Adipocyte (in vitro differentiated cells): ENCODE data around the gene MRPL44.
A peak's percentile ranks its signal among the peaks of the same experiment; 100 is the strongest.

Source experiments
- DNase-seq: peaks from one replicate; pipeline ENCODE4 v3.0.0-alpha.2; 2015; ENCODE audit warnings: low read depth
- H3K27me3 ChIP-seq: replicated peaks from 2 replicates; pipeline ENCODE4 v1.7.0; 2013; ENCODE audit warnings: mild to moderate bottlenecking, low read length, moderate library complexity; ENCODE audit not compliant: control insufficient read depth, insufficient read depth
- H3K36me3 ChIP-seq: 2 replicates; pipeline ENCODE4 v1.7.0; 2013; ENCODE audit warnings: low read length, mild to moderate bottlenecking, moderate library complexity; ENCODE audit not compliant: control insufficient read depth, insufficient read depth, severe bottlenecking
- H3K4me1 ChIP-seq: 2 replicates; pipeline ENCODE4 v1.7.0; 2013; ENCODE audit warnings: mild to moderate bottlenecking, low read length, moderate library complexity; ENCODE audit not compliant: control insufficient read depth, insufficient read depth
- H3K4me3 ChIP-seq: 2 replicates; pipeline ENCODE4 v1.7.0; 2013; ENCODE audit warnings: mild to moderate bottlenecking, low read length, moderate library complexity
- H3K9ac ChIP-seq: 2 replicates; pipeline ENCODE4 v1.7.0; 2013; ENCODE audit warnings: mild to moderate bottlenecking, low read length, moderate library complexity
- H3K9me3 ChIP-seq: 2 replicates; pipeline ENCODE4 v1.7.0; 2013; ENCODE audit warnings: mild to moderate bottlenecking, low read length, moderate library complexity; ENCODE audit not compliant: control insufficient read depth

MRPL44 gene

DNA sequence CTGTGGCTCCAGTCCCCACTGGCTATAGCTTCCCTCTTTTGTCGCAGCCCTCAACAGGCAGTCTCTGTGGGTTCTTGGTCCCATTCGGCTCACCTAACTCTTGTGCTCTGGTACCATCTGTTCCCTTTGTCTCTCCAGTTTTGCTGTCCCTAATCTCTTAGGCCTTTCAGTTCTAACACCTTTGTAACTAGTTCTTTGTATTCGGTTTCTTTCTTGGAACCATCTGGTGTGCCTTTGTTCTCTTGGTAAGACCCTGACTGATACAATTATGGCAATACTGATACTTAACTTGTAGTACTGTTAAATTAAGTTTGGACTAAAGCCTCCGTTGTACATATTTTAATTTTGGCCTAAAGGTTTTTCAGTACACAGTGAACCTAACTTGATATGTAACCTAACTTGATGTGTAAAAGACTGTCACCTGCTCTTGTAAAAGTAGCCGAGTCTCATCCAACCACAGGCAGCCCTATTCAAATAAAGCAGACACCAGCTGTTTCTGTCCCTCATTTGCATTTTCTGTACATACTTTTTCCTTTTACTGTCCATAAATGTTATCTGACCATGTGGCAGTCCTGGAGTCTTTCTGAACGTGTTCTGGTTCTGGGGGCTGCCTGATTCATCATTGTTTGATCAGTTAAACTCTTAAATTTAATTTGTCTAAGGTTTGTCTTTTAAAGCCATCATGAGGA is 4.8 kb upstream of the MRPL44 start:
- peaks cover 21% of the 10 kb centered on the region for H3K4me1 ChIP-seq

DNA sequence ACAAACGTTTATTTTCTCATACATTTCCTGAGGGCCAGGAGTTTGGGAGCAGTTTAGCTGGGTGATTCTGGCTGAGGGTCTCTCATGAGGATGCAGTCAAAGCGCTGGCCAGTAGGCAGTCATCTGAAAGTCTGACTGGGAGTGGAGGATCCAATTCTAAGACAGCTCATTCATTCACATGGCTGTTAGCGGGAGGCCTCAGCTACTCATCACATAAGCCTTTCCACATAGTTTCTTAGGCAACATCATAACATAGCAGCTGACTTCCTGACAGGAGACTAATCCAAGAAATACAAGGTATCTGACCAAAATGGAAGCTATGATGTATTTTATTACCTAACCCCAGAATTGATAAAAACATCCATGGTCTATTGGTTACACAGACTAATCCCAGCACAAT is 2.9 kb upstream of the MRPL44 start:
- Histone ChIP-seq H3K36me3 (no peaks in the 10 kb centered on the region), H3K27me3 (no peaks in the 10 kb centered on the region), H3K9me3 (no peaks in the 10 kb centered on the region), H3K4me3 (peak overlapping the region; percentile 17), H3K9ac (peak overlapping the region; percentile 33), H3K4me1 (peaks cover 36% of the 10 kb centered on the region)
- peak; percentile 39 for DNase-seq

More for the DNA sequence above, 4.8 kb upstream of the MRPL44 start:
- no peaks in the 10 kb centered on the region for H3K27me3 ChIP-seq
- no peaks in the 10 kb centered on the region for H3K36me3 ChIP-seq
- no peaks in the 10 kb centered on the region for H3K9me3 ChIP-seq
- no peak overlapping the region for H3K9ac ChIP-seq
- no peak overlapping the region for H3K4me3 ChIP-seq
- DNase-seq, result no peak

DNA sequence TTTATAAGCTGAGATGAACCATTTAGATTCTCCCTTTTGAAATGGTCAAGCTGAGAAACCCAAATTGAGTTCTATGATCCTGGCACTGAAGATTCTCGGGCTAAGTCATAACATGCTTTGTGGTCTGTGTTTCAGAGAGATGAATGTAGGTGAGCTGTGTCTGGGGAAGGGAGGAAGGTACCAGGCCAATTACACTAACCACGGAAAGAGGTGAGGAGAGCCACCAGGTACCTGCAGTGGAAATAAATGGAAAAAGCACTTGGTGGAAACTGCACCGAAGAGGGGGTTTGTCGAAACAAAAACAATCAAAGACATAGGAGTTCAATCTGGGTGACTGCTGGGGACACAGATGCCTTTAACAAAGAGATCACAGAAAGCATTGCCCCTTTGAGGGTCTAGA is 963 bp upstream of the MRPL44 start:
- no peak for DNase-seq
- Histone ChIP-seq H3K9ac (peak overlapping the region; percentile 97), H3K27me3 (no peaks in the 10 kb centered on the region), H3K4me3 (peak overlapping the region; percentile 93), H3K4me1 (peaks cover 55% of the 10 kb centered on the region), H3K36me3 (peaks cover 11% of the 10 kb centered on the region), H3K9me3 (no peaks in the 10 kb centered on the region)

DNA sequence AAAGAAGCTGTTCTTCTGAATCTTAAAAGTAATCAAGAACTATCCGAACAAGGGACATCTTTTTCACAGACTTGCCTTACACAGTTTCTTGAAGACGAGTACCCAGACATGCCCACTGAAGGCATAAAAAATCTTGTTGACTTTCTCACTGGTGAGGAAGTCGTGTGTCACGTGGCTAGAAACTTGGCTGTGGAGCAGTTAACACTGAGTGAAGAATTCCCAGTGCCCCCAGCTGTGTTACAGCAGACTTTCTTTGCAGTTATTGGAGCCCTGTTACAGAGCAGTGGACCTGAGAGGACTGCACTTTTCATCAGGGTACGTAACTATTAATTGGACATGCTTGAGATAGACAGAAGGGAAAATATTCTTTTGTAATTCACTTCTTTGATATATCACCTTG is 2.4 kb downstream of the MRPL44 start:
- Histone ChIP-seq H3K4me1 (peaks cover 47% of the 10 kb centered on the region), H3K9me3 (no peaks in the 10 kb centered on the region), H3K4me3 (peak overlapping the region; percentile 93), H3K36me3 (peaks cover 30% of the 10 kb centered on the region), H3K9ac (peak overlapping the region; percentile 97), H3K27me3 (no peaks in the 10 kb centered on the region)
- DNase-seq, result no peak

DNA sequence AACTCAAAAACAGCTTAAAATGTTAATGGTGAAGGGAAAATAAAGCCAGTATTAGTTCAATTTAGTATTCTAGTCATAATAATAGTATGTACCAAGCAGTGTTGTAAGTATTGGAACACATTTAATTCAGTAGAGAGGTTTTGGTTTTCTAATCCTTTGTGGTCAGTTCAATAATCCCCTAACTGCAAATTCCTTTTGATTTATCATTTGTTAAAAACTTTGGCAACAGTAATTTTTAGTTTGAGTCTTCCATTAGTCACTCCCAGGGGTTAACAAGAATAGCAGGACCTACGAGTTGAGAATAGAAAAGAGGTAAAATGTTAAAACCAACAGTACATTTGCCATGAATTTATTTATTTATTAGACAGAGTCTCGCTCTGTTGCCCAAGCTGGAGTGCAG is 10.7 kb downstream of the MRPL44 start:
- H3K27me3 ChIP-seq, result no peaks in the 10 kb centered on the region
- no peaks in the 10 kb centered on the region for H3K9me3 ChIP-seq
- peaks cover 31% of the 10 kb centered on the region for H3K4me1 ChIP-seq
- peaks cover 35% of the 10 kb centered on the region for H3K36me3 ChIP-seq
- DNase-seq, result no peak
- H3K4me3 ChIP-seq, result no peak overlapping the region
- H3K9ac ChIP-seq, result no peak overlapping the region

DNA sequence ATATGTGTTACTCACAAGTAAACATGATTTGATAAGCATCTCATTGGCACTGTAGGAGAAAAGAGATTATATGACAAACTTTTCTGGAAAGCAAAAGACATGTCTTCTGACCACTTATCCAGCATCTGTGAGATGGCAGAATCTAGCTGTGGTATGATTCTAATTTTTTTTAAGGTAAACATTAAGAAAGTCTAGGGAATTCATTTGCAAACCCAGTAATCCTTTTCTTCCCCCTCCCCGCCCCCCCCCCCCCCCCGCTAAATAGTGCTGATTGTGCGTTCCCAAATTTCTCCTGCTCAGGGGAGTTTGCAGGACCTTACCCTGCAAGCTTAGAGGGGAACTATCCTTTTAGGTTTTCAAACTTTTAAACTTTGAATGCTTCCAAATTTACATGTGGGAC is 12.1 kb downstream of the MRPL44 start:
- no peaks in the 10 kb centered on the region for H3K9me3 ChIP-seq
- no peak overlapping the region for H3K4me3 ChIP-seq
- H3K4me1 ChIP-seq, result peaks cover 31% of the 10 kb centered on the region
- H3K9ac ChIP-seq, result no peak overlapping the region
- H3K27me3 ChIP-seq, result no peaks in the 10 kb centered on the region
- peaks cover 32% of the 10 kb centered on the region for H3K36me3 ChIP-seq
- no peak for DNase-seq

DNA sequence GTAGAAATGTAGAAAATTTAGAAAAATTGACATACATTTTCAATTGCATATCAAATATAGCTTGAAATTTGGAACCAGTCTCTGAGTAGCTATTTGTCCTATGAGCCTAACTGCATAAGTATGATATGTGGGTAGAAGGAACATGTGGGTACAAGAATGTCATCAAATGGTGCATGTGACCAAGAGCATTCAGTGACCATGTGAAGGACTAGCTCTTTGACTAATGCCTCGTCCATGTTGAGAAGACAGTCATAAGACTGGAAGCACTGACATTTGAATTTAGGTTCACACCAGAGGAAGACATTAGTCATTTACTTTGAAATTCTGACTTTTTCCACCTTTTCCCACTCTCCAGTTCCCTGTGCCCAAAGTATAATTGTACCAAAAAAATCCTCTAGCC is 12.6 kb downstream of the MRPL44 start:
- Histone ChIP-seq H3K4me1 (peaks cover 31% of the 10 kb centered on the region), H3K27me3 (no peaks in the 10 kb centered on the region), H3K9me3 (no peaks in the 10 kb centered on the region), H3K4me3 (no peak overlapping the region), H3K9ac (no peak overlapping the region), H3K36me3 (peaks cover 30% of the 10 kb centered on the region)
- peak; percentile 14 for DNase-seq

DNA sequence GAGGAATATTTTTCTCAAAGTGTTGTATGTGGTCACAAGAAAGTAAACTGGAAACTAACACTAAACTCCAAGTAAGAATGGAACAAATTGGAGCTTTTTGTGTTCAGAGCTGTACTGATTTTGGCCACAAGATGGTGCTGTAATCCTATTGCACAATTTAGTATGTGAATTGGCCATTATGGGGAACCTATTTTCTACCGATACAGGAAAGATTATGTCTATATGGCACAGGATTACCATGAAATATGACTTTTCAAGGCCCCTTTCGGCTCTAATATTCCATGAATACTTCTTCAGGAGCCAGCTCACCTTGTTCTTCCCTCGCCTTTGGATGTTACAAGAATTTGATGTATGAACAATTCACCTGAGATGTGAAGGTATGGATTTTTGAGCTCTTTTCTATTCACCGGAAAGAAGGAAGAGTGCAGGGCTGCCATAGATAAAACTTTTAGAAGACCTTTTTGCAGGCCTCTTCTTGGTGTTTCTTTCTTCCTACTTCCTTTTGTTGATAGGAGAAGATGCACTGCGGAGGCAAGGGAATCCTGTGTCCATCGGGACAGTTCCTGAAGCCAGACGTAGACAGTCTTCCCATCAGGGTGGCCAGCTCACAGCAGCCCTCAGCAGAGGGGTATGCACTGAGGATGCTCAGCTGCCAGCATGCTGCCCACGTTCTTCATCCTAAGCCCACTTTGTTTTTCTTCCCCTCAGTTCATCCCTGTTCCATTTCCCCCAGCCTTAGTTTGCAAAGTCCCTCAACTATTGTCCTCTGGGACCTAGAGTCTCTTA is 13.3 kb downstream of the MRPL44 start:
- H3K36me3 ChIP-seq, result peaks cover 26% of the 10 kb centered on the region
- H3K4me3 ChIP-seq, result no peak overlapping the region
- no peaks in the 10 kb centered on the region for H3K27me3 ChIP-seq
- no peaks in the 10 kb centered on the region for H3K9me3 ChIP-seq
- no peak overlapping the region for H3K9ac ChIP-seq
- H3K4me1 ChIP-seq, result peaks cover 31% of the 10 kb centered on the region
- peak; percentile 83 for DNase-seq

DNA sequence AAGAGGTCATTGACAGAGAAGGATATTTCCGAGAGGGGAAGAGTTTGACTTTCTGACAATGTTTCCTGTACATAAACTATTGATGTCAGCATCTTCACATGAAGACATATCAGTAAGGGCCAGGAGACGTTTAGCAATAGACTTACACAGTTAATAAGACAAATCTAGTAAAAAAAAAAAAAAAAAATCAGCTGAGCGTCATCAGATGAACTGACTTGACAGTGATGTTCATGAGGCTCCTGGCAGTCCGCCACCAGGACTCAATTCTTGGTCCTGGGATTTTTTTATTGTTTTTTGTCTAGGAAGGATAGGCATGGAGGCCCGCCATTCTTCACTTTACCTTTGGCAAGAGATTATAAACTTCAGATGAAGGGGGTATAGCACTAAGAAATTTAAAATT is 14.5 kb downstream of the MRPL44 start:
- Histone ChIP-seq H3K4me3 (no peak overlapping the region), H3K9me3 (no peaks in the 10 kb centered on the region), H3K9ac (no peak overlapping the region), H3K27me3 (no peaks in the 10 kb centered on the region), H3K36me3 (peaks cover 16% of the 10 kb centered on the region), H3K4me1 (peaks cover 36% of the 10 kb centered on the region)
- no peak for DNase-seq

DNA sequence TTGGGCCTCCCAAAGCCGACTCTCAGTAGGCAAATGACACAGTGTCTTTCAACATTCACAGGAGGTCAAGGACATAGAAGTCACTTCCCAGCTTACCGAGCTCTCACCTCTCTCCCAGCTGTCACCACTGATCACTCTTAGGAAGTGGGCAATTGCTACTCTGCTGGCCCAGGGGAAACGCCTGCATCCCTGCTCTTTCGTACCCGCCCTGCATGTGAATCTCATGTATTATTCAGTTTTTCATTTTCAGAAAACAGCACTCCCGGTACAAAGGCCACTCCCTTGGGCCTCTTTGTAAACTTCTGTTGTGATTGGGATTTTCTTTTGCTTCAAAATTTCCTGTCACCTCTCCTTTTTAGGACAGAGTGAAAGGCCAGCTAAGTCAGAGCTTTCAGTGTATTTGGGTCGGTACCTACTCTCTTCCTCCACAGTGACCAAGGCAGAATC is 15.4 kb downstream of the MRPL44 start:
- Histone ChIP-seq H3K9ac (no peak overlapping the region), H3K9me3 (no peaks in the 10 kb centered on the region), H3K27me3 (no peaks in the 10 kb centered on the region), H3K36me3 (peaks cover 14% of the 10 kb centered on the region), H3K4me1 (peaks cover 35% of the 10 kb centered on the region), H3K4me3 (no peak overlapping the region)
- no peak for DNase-seq

DNA sequence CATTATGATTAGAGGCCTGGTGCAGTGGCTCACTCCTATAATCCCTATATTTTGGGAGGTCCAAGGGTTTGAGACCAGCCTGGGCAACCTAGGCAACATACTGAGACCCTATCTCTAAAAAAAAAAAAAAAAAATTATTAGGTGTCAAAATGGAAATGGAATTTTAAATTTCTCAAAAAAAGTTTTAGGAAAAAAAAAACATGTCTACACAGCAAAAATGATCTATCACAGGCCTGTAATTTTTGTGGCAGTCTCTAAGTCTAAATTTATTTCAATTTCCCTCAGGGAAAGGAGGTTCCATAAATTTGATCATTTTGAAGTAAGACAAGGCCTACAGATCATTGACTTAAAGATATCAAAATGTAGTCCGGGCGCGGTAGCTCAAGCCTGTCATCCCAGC is 16.3 kb downstream of the MRPL44 start:
- no peak for DNase-seq
- Histone ChIP-seq H3K9me3 (no peaks in the 10 kb centered on the region), H3K9ac (no peak overlapping the region), H3K27me3 (no peaks in the 10 kb centered on the region), H3K36me3 (peaks cover 22% of the 10 kb centered on the region), H3K4me3 (no peak overlapping the region), H3K4me1 (peaks cover 28% of the 10 kb centered on the region)
